GM20000 (cell line): ENCODE results near the gene SPNS2.

ENCODE experiments used
- DNase-seq: peaks from one replicate; pipeline ENCODE4 v3.0.0; 2012; ENCODE audit warnings: low spot score
- TF ChIP-seq, protein P1 (sequence below): IDR thresholded peaks from 2 replicates; pipeline ENCODE4 v1.5.1; 2012; ENCODE audit warnings: mild to moderate bottlenecking, control low read depth; ENCODE audit errors: extremely low read depth, missing control alignments

SPNS2 gene

DNA sequence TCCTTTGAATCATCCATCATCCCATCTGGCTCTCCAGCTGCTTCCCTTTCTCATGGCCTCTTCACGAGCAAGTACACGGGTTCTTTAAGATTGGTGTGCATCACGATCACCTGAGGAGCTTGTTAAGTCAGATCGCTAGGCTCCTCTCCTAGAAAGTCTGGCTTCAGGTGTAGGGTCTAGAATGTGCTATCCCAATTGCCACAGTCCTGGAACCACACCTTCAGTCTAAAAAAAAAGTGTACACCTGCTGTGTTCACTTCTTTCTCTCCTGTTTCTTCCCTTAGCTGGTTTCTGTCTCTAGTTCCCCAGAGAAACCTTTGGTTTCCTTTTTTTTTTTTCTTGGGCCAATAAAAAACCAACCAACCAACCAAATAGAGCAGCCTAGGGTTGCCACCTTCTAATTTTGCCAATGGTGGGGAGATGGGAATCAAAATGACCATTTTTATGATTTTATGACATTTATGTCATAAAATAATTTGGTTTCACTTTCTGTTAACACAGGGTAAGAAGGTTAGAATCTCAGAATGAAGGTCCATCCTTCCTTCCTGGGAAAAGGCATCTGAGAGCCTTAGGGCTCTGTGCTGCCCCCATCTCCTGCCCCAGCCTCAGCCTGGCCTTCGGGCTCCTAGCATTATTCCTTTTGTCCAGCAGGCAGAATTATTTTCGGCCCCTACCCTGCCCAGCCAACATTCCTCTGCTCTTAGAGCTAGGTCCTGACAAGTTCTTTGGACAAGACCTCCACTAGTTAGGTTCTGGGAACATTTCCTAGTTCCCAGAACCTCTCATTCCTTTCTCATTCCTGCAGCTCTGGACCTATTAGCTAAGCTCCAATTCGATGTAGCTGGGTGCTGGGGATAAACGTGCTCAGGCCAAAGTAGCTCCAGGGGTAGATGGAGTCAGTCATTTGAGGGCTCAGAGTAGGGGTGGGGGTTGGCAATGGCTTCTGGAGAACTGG is 63.6 kb downstream of the SPNS2 start:
- DNase-seq: no peak
- TF ChIP-seq, protein P1, sequence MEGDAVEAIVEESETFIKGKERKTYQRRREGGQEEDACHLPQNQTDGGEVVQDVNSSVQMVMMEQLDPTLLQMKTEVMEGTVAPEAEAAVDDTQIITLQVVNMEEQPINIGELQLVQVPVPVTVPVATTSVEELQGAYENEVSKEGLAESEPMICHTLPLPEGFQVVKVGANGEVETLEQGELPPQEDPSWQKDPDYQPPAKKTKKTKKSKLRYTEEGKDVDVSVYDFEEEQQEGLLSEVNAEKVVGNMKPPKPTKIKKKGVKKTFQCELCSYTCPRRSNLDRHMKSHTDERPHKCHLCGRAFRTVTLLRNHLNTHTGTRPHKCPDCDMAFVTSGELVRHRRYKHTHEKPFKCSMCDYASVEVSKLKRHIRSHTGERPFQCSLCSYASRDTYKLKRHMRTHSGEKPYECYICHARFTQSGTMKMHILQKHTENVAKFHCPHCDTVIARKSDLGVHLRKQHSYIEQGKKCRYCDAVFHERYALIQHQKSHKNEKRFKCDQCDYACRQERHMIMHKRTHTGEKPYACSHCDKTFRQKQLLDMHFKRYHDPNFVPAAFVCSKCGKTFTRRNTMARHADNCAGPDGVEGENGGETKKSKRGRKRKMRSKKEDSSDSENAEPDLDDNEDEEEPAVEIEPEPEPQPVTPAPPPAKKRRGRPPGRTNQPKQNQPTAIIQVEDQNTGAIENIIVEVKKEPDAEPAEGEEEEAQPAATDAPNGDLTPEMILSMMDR: no peak

DNA sequence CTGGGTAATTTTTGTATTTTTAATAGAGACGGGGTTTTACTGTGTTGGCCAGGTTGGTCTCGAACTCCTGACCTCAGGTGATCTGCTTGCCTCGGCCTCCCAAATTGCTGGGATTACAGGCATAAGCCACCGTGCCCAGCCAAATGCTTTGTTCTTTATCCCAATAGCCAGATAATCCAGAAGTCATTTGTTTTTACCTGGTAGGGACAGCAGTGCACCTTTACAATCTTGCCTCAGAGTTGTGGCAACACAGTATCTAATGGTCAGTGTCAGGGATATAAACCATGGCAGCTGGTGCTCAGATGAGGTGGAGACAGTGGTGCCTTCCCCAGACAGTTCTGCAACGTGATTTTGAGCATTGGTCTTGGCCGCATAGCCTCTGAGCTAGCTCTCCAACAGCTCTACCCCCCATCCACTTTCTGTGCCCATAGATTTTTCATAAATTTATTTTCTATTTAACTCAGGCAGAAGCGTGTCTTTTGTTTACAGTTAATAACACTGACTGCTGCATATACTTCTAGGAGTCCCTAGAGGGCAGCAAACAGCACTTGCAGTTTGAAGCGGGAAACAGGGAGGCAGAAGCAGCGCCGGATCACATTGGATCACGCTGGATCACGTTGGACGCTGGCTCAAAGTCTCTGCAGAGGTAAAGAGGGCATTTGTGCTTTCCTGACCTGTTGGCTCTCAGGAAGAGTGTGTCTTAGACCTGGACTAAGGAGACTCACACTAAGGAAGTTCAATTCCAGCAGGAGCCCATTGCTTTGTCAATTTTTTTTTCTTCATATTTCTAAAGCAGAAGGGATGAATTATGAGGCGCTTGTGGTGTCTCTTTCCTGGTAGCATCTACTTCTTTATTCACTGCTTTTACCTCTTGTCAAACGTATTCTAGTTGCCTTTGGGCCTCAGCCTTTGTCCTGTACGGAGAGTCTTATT is 66.8 kb downstream of the SPNS2 start:
- peak; percentile 76 for DNase-seq
- TF ChIP-seq, protein P1: peak; percentile 80

DNA sequence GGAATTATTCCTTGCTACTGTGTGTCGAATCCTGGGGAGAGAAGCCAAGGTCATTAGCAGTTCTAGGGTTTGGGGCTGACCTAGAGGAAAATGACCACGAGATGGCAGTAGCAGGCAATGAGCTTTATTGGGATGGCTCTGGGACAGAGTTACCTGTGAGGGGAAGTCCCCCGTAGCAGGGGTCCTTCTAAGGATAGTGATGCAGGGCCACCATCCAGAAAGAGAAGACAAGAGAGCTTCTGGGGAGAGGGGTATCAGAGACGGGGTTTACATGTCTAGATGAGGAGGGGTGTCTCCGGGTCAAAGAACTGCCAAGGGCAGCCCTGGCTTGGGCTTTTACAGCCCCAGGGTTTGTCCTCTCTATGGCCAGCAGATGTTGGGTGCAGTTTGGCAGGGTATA is 68.1 kb downstream of the SPNS2 start:
- peak; percentile 78 for DNase-seq
- TF ChIP-seq, protein P1: peak; percentile 78

DNA sequence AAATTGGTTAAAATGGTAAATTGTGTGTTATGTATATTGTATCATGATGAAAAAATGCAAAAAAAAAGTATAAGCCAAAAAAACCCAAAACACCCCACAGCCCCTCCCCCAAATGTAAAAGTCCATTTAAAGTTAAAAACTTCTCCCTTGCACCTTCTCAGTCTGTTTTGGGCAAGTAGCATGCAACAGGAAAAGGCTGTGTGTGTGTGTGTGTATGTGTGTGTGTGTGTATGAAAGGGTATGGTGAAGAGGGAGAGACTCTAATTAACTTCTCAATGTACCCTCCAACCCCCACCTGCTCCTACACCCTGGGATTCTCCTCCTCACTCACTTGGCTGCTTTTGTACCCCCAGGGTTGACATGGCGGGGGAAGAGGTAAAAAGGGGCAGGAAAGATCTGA is 70.9 kb downstream of the SPNS2 start:
- DNase-seq: no peak
- TF ChIP-seq, protein P1: no peak

DNA sequence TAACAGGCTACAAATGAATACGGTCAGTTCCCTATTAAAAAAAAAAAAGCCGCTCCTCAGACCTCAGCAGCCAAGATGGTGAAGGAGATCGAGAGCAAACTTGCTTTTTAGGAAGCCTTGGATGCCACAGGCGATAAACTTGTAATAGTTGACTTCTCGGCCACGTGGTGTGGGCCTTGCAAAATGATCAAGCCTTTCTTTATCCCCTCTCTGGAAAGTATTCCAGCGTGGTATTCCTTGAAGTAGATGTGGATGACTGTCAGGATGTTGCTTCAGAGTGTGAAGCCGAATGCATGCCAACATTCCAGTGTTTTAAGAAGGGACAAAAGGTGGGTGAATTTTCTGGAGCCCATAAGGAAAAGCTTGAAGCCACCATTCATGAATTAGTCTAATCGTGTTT is 73.5 kb downstream of the SPNS2 start:
- TF ChIP-seq, protein P1: no peak
- DNase-seq: no peak

DNA sequence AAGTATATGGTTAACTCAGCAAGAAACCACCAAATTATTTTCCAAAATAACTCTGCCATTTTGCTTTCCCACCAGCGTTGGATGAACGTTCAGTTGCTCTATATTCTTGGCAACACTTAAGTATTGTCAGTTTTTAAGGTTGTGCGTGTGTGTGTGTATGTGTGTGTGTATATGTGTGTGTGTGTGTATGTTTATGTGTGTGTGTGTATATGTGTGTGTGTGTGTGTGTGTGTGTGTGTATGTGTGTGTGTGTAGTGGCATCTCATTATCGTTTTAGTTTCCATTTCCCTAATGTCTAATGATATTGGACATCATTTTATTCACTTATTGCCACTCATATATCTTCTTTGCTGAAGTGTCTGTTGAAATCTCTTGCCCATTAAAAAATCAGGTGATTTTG is 74.4 kb downstream of the SPNS2 start:
- DNase-seq: no peak
- TF ChIP-seq, protein P1: no peak

DNA sequence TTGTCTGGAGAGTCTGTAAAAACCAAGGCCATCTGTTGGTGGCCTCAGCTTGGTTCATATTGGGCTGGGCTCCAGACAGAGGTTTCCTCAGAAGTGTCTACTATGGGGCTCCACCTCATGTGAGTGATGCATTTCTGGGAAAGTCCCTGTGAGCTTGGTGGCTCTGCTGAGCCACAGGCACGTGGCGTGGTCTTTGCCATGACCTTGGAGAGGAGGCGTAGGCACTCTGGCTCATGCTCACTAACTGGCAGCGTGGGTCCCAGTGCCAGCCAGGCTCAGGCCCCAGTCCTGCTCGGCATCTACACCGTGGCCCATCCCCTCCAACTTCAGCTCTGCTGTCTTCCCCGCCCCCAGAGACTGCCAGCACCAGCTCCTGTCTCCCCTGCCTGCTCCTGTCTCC is 75.0 kb downstream of the SPNS2 start:
- DNase-seq: peak; percentile 73
- TF ChIP-seq, protein P1: no peak
